Calu3 (cell line): ENCODE measurements around the gene FAM107A. TPM values are rescaled to one million over a fixed set of nuclear protein-coding genes. Genes with fewer than 3 reads are reported as not detected.

ENCODE experiments used
- BruUV-seq: library from RNA; stranded (reverse); fragments of 400-500 nt; replicated peaks from 2 replicates; lab custom pipeline; 2021; lab: Mats Ljungman, UMichigan
- CTCF ChIA-PET: fragments of 300-600 bp; sonication (Branson Sonifier 250); formaldehyde crosslinking; loops from one replicate; lab custom pipeline; 2022; ENCODE audit warnings: antibody characterized with exemption; lab: Charles Lee
- DNase-seq: peaks from one replicate; pipeline ENCODE4 v3.0.0; 2022
- H3K27ac Mint-ChIP-seq: one replicate; pipeline ENCODE4 v1.8.0; 2022; ENCODE audit warnings: mixed read lengths; ENCODE audit not compliant: unreplicated experiment
- H3K27me3 Mint-ChIP-seq: one replicate; pipeline ENCODE4 v1.8.0; 2022; ENCODE audit warnings: mixed read lengths; ENCODE audit not compliant: unreplicated experiment
- H3K36me3 Mint-ChIP-seq: one replicate; pipeline ENCODE4 v1.8.0; 2022; ENCODE audit warnings: mild to moderate bottlenecking, moderate library complexity, mixed read lengths; ENCODE audit not compliant: insufficient read depth, unreplicated experiment
- H3K4me1 Mint-ChIP-seq: one replicate; pipeline ENCODE4 v1.8.0; 2022; ENCODE audit warnings: mild to moderate bottlenecking, low read depth, mixed read lengths; ENCODE audit not compliant: unreplicated experiment
- H3K4me3 Mint-ChIP-seq: one replicate; pipeline ENCODE4 v1.8.0; 2022; ENCODE audit warnings: mild to moderate bottlenecking, low read depth, moderate library complexity, mixed read lengths; ENCODE audit not compliant: unreplicated experiment
- H3K9me3 Mint-ChIP-seq: one replicate; pipeline ENCODE4 v1.8.0; 2022; ENCODE audit warnings: low read depth, mixed read lengths; ENCODE audit not compliant: unreplicated experiment
- CTCF ChIP-seq: fragments of 200-600 bp; IDR thresholded peaks from one replicate; pipeline ENCODE4 v1.8.0; 2022; ENCODE audit warnings: antibody characterized with exemption; ENCODE audit not compliant: unreplicated experiment
- intact Hi-C: fragments of 100-400 bp; cut with micrococcal nuclease; formaldehyde crosslinking; loops from one replicate; pipeline ENCODE4 v1.10.0; 2022; ENCODE audit not compliant: unreplicated experiment
- total RNA-seq: library from RNA; stranded (reverse); gene quantifications from 2 replicates; pipeline ENCODE4 v1.2.3, GENCODE V29; 2022

Gene FAM107A
- total RNA-seq, 1 experiment from 2014 or later, result not detected

GRCh38 chr3:58604031-58604430, 26.8 kb upstream of the FAM107A start:
- H3K9me3 Mint-ChIP-seq, result no peaks in the 10 kb centered on the region
- no peak for TF ChIP-seq CTCF
- H3K27ac Mint-ChIP-seq, result no peak overlapping the region
- intact Hi-C loops, result no loop called here
- no peak overlapping the region for H3K4me3 Mint-ChIP-seq
- no TSS peak for BruUV-seq
- H3K4me1 Mint-ChIP-seq, result peaks cover 7% of the 10 kb centered on the region
- CTCF ChIA-PET, result no interaction called here
- peaks cover 50% of the 10 kb centered on the region for H3K27me3 Mint-ChIP-seq
- no peak for DNase-seq
- H3K36me3 Mint-ChIP-seq, result no peaks in the 10 kb centered on the region

DNA sequence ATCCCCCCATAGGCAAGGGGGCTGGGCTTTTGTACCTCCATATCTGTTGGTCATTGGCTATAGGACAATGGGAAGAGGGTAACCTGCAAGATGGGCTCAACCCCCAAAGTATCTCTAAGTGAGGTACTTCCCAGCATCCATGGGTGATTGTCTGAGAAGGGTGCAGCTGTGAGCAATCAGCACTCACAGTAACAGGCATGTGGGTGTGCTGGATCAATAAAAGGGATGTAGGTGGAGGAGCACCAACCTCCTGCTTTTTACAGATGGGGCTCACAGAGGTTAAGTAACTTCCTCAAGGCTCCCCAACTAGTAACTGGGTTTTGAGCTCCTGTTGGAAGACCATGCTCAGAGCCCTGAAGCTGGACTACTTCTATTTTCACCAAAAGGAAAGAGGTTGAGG, 26.4 kb upstream of the FAM107A start:
- Mint-ChIP-seq H3K36me3 (no peaks in the 10 kb centered on the region), H3K9me3 (no peaks in the 10 kb centered on the region), H3K4me1 (peaks cover 7% of the 10 kb centered on the region), H3K4me3 (no peak overlapping the region), H3K27ac (no peak overlapping the region), H3K27me3 (peaks cover 50% of the 10 kb centered on the region)
- BruUV-seq, result no TSS peak
- intact Hi-C loops, result no loop called here
- CTCF ChIA-PET, result no interaction called here
- TF ChIP-seq CTCF, result no peak
- no peak for DNase-seq

GRCh38 chr3:58597770-58598310, 20.6 kb upstream of the FAM107A start:
- BruUV-seq, result no TSS peak
- CTCF ChIA-PET, result no interaction called here
- Mint-ChIP-seq H3K27me3 (peaks cover 18% of the 10 kb centered on the region), H3K4me1 (peaks cover 7% of the 10 kb centered on the region), H3K9me3 (no peaks in the 10 kb centered on the region), H3K27ac (no peak overlapping the region), H3K36me3 (no peaks in the 10 kb centered on the region), H3K4me3 (no peak overlapping the region)
- no peak for TF ChIP-seq CTCF
- DNase-seq, result no peak
- intact Hi-C loops, result no loop called here

DNA sequence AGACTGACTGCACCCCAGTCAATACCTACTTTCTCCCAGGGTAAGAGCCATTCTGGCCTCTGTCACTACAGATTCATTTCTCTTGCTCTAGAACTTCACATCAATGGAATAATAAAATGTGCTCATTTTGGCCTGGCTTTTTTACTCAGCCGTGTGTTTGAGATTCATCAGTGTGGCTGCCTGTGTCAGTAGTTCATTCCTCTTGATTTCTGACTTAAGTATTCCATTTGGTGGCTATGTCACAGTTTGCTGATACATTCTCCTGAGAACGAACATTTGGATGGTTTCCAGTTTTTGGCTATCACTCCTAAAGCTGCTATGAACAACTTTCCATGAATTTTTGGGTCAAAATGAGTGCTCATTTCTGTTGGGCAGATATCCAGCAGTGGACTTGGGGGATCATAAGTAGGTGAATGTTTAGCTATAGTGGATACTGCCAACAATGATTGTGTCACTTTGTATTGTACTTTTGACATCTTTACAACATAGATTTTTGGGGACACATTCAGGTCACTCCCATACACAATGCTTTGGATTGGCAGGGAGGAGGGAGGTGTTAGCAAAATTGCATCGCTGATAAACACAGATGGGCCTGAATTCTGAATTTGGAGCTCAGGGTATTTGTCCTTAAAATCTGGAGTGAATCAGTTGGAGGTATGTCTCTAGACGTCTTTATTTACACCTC, 19.8 kb upstream of the FAM107A start:
- peaks cover 10% of the 10 kb centered on the region for H3K27me3 Mint-ChIP-seq
- H3K36me3 Mint-ChIP-seq, result no peaks in the 10 kb centered on the region
- H3K4me1 Mint-ChIP-seq, result peaks cover 7% of the 10 kb centered on the region
- no peak for DNase-seq
- no peak for TF ChIP-seq CTCF
- H3K27ac Mint-ChIP-seq, result no peak overlapping the region
- intact Hi-C loops, result no loop called here
- CTCF ChIA-PET, result no interaction called here
- H3K4me3 Mint-ChIP-seq, result no peak overlapping the region
- BruUV-seq, result no TSS peak
- H3K9me3 Mint-ChIP-seq, result no peaks in the 10 kb centered on the region
